Karpas-422 (cell line): Measurements from ENCODE around the gene PNO1. TPM values are rescaled to one million over a fixed set of nuclear protein-coding genes. Genes with fewer than 3 reads are reported as not detected.

Experiments used
- DNase-seq: peaks from one replicate; pipeline ENCODE4 v3.0.0-alpha.2; 2015
- H2AFZ ChIP-seq: fragments of 200-600 bp; sonication (generic); 2 replicates; pipeline ENCODE4 v1.6.1; 2014; ENCODE audit warnings: antibody characterized with exemption, low read length, mixed read lengths
- H3K27ac ChIP-seq: fragments of 200-600 bp; sonication (generic); 2 replicates; pipeline ENCODE4 v1.5.1; 2014; ENCODE audit warnings: mild to moderate bottlenecking, low read length, moderate library complexity
- H3K27me3 ChIP-seq: fragments of 200-600 bp; sonication (generic); 2 replicates; pipeline ENCODE4 v1.6.1; 2014; ENCODE audit warnings: low read length, mixed read lengths
- H3K36me3 ChIP-seq: fragments of 200-600 bp; sonication (generic); 2 replicates; pipeline ENCODE4 v1.6.1; 2014; ENCODE audit warnings: low read length, mixed read lengths; ENCODE audit not compliant: insufficient read depth
- H3K4me1 ChIP-seq: fragments of 200-600 bp; sonication (generic); 2 replicates; pipeline ENCODE4 v1.6.1; 2014; ENCODE audit warnings: mild to moderate bottlenecking, low read length, mixed read lengths
- H3K4me2 ChIP-seq: fragments of 200-600 bp; sonication (generic); 2 replicates; pipeline ENCODE4 v1.6.1; 2014; ENCODE audit warnings: low read length, low read depth, mild to moderate bottlenecking; ENCODE audit not compliant: poor library complexity, severe bottlenecking
- H3K4me3 ChIP-seq: fragments of 200-600 bp; sonication (generic); 2 replicates; pipeline ENCODE4 v1.5.1; 2014; ENCODE audit warnings: mild to moderate bottlenecking, antibody characterized with exemption, low read length, mixed read lengths
- H3K79me2 ChIP-seq: fragments of 200-600 bp; sonication (generic); 2 replicates; pipeline ENCODE4 v1.6.1; 2014; ENCODE audit warnings: mild to moderate bottlenecking, low read length, mixed read lengths
- H3K9ac ChIP-seq: fragments of 200-600 bp; sonication (generic); 2 replicates; pipeline ENCODE4 v1.6.0; 2014; ENCODE audit warnings: low read length
- H3K9me2 ChIP-seq: fragments of 200-600 bp; sonication (generic), shearing (Covaris generic); replicated peaks from 2 replicates; pipeline ENCODE4 v1.6.0; 2014; ENCODE audit warnings: mild to moderate bottlenecking, low read length, moderate library complexity; ENCODE audit not compliant: insufficient read depth
- H3K9me3 ChIP-seq: fragments of 300-700, 200-600 bp; sonication (generic); 2 replicates; pipeline ENCODE4 v1.6.1; 2014; ENCODE audit warnings: low read length, mixed read lengths
- H4K20me1 ChIP-seq: fragments of 200-600 bp; sonication (generic); 2 replicates; pipeline ENCODE4 v1.6.1; 2014; ENCODE audit warnings: mild to moderate bottlenecking, antibody characterized with exemption, low read length, low read depth; ENCODE audit not compliant: insufficient read depth
- total RNA-seq: library from RNA; depleted of rRNA; stranded (reverse); fragments of >200 nt; shearing (Covaris generic); gene quantifications from 2 replicates; pipeline ENCODE4 v1.2.3, GENCODE V29; 2014; ENCODE audit warnings: low replicate concordance

PNO1 gene
- total RNA-seq, 1 experiment from 2014 or later: 28.3 TPM

DNA sequence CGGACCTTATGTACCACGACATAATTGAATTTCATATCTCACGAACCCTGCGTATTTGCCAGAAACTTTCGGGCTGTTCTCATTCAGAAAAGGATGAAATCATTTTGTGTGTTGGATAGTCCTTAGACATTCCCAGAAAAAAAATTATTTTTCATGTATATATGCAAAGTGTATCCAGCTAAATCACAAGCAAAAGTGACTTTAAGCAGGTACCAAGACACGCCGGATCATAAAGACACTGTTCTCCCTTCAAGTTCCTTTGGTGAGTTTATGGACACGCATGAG, 35.1 kb upstream of the PNO1 start:
- Histone ChIP-seq H3K36me3 (no peaks in the 10 kb centered on the region), H4K20me1 (no peaks in the 10 kb centered on the region), H3K9me3 (no peaks in the 10 kb centered on the region), H3K9ac (peak overlapping the region; percentile 32), H3K4me2 (peak overlapping the region; percentile 75), H3K4me1 (peaks cover 32% of the 10 kb centered on the region), H3K79me2 (no peaks in the 10 kb centered on the region), H3K27ac (no peak overlapping the region), H3K27me3 (no peaks in the 10 kb centered on the region), H2AFZ (no peak overlapping the region; the same call in 1 of the 2 replicates), H3K9me2 (no peaks in the 10 kb centered on the region), H3K4me3 (no peak overlapping the region)
- DNase-seq: no peak

DNA sequence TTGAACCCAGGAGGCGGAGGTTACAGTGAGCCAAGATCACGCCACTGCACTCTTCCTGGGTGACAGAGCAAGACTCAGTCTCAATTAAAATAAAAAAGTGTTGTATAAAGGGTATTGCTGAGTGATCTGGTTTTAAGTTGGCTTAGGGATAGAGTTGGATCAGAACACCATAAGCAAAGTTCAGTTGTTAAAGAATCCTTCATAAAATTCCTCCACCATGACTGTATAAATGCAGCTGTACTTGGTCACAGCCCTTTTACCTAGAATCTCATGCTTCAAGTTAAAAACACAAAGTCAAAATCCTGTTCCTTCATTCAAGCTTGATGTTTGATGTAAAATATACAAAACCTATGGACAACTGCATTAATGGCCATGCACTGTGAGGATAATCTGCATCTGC, 33.4 kb upstream of the PNO1 start:
- Histone ChIP-seq H3K9me2 (no peaks in the 10 kb centered on the region), H4K20me1 (no peaks in the 10 kb centered on the region), H3K27ac (no peak overlapping the region), H3K9ac (no peak overlapping the region), H3K4me3 (no peak overlapping the region), H3K27me3 (no peaks in the 10 kb centered on the region), H2AFZ (no peak overlapping the region), H3K4me1 (peaks cover 22% of the 10 kb centered on the region), H3K4me2 (no peak overlapping the region), H3K79me2 (no peaks in the 10 kb centered on the region), H3K9me3 (no peaks in the 10 kb centered on the region), H3K36me3 (no peaks in the 10 kb centered on the region)
- no peak for DNase-seq

DNA sequence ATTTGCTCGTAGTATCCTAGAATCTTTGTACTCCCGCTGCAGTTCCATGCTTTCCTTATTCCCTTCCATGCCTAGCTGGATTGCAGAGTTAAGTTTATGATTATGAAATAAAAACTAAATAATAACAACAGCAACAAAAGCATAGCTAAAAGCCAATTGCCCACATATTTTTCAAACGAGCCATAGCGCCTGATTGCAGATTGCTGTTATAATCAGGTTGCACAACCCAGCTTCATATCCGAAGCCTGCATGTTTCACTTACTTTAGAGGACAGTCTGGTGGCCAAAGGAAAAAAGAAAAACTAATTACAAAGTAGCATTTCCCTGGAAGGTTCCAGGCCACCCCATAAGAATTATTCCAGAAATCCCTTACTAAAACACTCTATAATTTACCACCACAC, 31.9 kb upstream of the PNO1 start:
- Histone ChIP-seq H3K9me3 (no peaks in the 10 kb centered on the region), H3K4me1 (peaks cover 20% of the 10 kb centered on the region), H3K27ac (no peak overlapping the region), H3K36me3 (no peaks in the 10 kb centered on the region), H3K9ac (no peak overlapping the region), H3K27me3 (no peaks in the 10 kb centered on the region), H3K9me2 (no peaks in the 10 kb centered on the region), H3K4me3 (no peak overlapping the region), H4K20me1 (no peaks in the 10 kb centered on the region), H3K4me2 (no peak overlapping the region), H2AFZ (no peak overlapping the region), H3K79me2 (no peaks in the 10 kb centered on the region)
- no peak for DNase-seq

DNA sequence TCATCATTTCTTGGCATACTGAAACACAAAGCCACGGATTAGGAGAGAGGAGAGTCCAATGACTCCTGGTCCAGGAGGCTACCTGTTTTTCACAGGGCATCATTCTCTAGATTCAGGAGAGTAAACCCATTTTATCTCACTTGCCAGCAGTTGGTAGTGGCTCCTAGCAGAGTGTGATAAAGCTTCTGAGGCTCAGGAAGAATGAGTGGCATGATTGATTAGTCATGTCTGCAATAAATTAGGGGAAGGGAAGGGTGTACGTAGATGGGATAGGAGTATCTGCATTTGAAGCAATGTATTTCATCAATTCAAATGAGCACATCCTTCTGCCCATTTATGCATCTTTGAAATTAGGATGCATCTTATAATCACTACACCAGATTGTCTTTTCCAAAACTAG, 31.1 kb upstream of the PNO1 start:
- Histone ChIP-seq H3K79me2 (no peaks in the 10 kb centered on the region), H3K4me1 (peaks cover 12% of the 10 kb centered on the region), H2AFZ (no peak overlapping the region), H3K4me3 (no peak overlapping the region), H3K9me2 (no peaks in the 10 kb centered on the region), H3K27me3 (no peaks in the 10 kb centered on the region), H3K36me3 (peaks cover 5% of the 10 kb centered on the region; the same call in 1 of the 2 replicates), H3K9me3 (no peaks in the 10 kb centered on the region), H3K27ac (no peak overlapping the region), H4K20me1 (no peaks in the 10 kb centered on the region), H3K4me2 (no peak overlapping the region), H3K9ac (no peak overlapping the region)
- no peak for DNase-seq

DNA sequence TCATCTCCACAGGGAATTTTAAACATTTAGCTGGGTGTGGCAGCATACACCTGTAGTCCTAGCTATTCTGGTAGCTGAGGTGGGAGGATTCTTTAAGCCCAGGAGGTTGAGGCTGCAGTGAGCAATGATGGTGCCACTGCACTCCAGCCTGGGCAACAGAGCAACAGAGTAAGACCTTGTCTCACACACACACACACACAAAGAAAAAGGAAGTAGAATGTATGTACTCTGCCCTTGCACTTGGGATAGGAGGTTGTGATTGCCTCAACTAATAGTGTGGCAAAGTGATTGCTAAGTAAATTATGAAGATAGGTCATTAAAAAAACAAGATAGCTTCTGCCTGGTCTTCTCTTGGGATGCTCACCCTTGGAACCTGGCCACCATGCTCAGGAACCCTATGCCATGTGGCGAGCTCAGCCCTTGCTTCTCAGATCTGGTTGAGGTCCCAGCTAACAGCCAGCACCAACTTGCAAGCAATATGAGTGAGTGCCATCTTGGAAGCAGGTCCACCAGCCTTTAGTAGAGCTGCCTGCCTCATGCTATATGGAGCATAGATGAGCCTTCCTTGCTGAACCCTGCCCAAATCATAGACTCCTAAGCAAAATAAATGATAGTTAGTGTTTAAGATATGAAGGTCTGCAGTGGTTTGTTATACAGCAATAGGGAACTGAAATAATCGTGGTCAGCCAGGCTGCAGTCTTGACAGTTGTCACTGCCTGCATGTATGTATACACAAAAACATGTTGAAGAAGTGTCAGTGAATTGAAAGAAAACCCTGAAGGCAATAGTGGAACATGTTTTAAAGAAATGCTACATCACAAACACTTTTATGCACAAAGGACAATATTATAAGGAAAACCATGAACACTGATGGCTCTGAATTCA, 30.1 kb upstream of the PNO1 start:
- H3K27ac ChIP-seq: no peak overlapping the region
- no peaks in the 10 kb centered on the region for H3K27me3 ChIP-seq
- H4K20me1 ChIP-seq: no peaks in the 10 kb centered on the region
- H3K36me3 ChIP-seq: peaks cover 12% of the 10 kb centered on the region; the same call in 1 of the 2 replicates
- H3K9me2 ChIP-seq: no peaks in the 10 kb centered on the region
- no peaks in the 10 kb centered on the region for H3K79me2 ChIP-seq
- no peak for DNase-seq
- no peak overlapping the region for H3K4me3 ChIP-seq
- no peaks in the 10 kb centered on the region for H3K9me3 ChIP-seq
- no peak overlapping the region for H2AFZ ChIP-seq
- H3K4me2 ChIP-seq: no peak overlapping the region
- peaks cover 2% of the 10 kb centered on the region for H3K4me1 ChIP-seq
- H3K9ac ChIP-seq: no peak overlapping the region

DNA sequence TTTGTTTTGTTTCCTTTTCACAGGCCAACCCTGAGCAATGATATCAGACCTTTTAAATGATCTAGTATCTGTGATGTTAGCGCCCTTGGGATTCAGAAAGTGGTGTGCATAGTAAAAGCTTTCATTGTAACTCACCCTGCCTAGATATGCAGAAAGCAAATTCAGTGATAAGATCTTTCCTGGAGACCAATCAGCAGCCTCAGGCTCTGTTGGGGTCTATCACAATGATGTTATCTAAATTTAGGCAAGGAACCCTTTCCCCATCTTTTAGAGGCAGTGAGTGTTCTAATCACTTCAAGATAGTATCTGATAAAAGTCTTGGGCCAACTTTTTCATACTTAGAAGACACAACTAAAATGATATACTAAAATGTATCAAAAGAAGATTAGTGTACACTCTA, 23.6 kb upstream of the PNO1 start:
- Histone ChIP-seq H3K36me3 (peaks cover 36% of the 10 kb centered on the region; the same call in 1 of the 2 replicates), H3K27me3 (no peaks in the 10 kb centered on the region)

DNA sequence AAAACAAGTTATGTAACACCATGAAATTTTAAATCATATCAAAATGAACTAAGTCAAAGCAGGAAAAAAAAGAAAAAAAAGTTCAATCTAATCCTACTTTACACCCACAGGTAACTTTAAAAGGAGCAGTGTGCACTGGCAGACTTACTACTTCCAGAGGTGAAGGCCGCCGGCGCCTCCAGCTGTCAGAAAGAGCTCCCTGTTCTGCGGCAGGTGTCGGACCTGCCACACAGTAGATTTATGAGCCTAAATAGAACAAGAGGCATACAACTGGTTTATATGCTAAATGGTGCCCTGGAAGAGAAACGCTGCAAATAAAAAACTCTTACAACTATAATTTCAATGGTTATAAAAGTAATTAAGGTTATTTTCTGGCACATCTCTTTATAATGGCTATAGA, 23.1 kb upstream of the PNO1 start:
- Histone ChIP-seq H3K9me2 (no peaks in the 10 kb centered on the region), H3K27ac (no peak overlapping the region), H3K4me2 (no peak overlapping the region), H3K36me3 (peaks cover 36% of the 10 kb centered on the region; the same call in 1 of the 2 replicates), H4K20me1 (no peaks in the 10 kb centered on the region), H3K79me2 (no peaks in the 10 kb centered on the region), H3K4me1 (no peaks in the 10 kb centered on the region), H3K9ac (no peak overlapping the region), H3K9me3 (no peaks in the 10 kb centered on the region), H2AFZ (no peak overlapping the region), H3K4me3 (no peak overlapping the region), H3K27me3 (no peaks in the 10 kb centered on the region)
- no peak for DNase-seq

More for the DNA sequence above, 23.6 kb upstream of the PNO1 start:
- Histone ChIP-seq H3K4me2 (no peak overlapping the region), H3K4me1 (no peaks in the 10 kb centered on the region), H3K27ac (no peak overlapping the region), H4K20me1 (no peaks in the 10 kb centered on the region), H3K4me3 (no peak overlapping the region), H2AFZ (no peak overlapping the region), H3K9me2 (no peaks in the 10 kb centered on the region), H3K9ac (no peak overlapping the region), H3K9me3 (no peaks in the 10 kb centered on the region), H3K79me2 (no peaks in the 10 kb centered on the region)
- DNase-seq: no peak

DNA sequence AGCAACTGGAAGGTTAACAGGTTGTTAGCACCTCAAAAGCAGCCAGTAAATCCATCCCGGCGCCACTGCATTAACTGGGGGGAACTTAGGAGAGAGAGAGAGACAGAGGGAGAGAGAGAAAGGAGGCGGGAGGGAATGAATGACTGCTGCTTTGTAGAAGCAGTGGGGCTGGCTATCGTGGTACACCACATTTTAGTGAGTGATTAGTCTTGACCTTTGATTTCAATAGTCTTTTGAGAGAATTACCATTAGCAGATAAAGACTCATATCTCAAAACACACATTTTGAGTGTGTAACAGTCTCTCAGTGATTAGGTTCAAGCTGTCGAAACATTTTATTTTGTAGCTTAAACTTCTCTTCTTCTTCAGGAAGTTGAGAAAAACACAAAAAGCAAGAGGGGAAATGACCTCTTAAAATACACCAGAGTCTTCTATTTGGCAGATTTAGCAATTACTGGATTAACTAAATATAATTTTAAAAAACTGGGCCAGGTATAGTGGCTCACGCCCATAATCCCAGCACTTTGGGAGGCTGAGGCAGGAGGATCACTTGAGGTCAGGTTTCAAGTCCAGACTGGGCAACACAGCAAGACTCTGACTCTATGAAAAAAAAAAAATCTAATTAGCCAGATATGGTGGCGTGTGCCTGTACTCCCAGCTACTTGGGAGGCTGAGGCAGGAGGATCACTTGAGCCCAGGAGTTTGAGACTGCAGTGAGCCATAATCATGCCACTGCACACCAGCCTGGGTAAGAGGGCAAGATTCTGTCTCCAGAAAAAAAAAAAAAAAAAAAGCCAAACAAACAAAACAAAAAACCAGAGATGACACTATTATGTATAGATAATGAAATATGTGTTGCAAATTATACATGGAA, 22.0 kb upstream of the PNO1 start:
- DNase-seq: no peak
- H3K27me3 ChIP-seq: no peaks in the 10 kb centered on the region
- no peak overlapping the region for H3K27ac ChIP-seq
- no peak overlapping the region for H3K9ac ChIP-seq
- no peaks in the 10 kb centered on the region for H3K4me1 ChIP-seq
- H3K79me2 ChIP-seq: peaks cover 8% of the 10 kb centered on the region
- no peaks in the 10 kb centered on the region for H3K9me3 ChIP-seq
- H3K4me3 ChIP-seq: no peak overlapping the region
- no peak overlapping the region for H2AFZ ChIP-seq
- no peaks in the 10 kb centered on the region for H4K20me1 ChIP-seq
- H3K36me3 ChIP-seq: peaks cover 36% of the 10 kb centered on the region; the same call in 1 of the 2 replicates
- no peaks in the 10 kb centered on the region for H3K9me2 ChIP-seq
- no peak overlapping the region for H3K4me2 ChIP-seq
